HG03571 (cell line): ENCODE data around the gene SALL2.

Experiments used
- ATAC-seq: cut with Tn5 transposase; IDR thresholded peaks from one replicate; pipeline ENCODE4 v1.9.1; 2021; ENCODE audit not compliant: unreplicated experiment

Gene SALL2

DNA sequence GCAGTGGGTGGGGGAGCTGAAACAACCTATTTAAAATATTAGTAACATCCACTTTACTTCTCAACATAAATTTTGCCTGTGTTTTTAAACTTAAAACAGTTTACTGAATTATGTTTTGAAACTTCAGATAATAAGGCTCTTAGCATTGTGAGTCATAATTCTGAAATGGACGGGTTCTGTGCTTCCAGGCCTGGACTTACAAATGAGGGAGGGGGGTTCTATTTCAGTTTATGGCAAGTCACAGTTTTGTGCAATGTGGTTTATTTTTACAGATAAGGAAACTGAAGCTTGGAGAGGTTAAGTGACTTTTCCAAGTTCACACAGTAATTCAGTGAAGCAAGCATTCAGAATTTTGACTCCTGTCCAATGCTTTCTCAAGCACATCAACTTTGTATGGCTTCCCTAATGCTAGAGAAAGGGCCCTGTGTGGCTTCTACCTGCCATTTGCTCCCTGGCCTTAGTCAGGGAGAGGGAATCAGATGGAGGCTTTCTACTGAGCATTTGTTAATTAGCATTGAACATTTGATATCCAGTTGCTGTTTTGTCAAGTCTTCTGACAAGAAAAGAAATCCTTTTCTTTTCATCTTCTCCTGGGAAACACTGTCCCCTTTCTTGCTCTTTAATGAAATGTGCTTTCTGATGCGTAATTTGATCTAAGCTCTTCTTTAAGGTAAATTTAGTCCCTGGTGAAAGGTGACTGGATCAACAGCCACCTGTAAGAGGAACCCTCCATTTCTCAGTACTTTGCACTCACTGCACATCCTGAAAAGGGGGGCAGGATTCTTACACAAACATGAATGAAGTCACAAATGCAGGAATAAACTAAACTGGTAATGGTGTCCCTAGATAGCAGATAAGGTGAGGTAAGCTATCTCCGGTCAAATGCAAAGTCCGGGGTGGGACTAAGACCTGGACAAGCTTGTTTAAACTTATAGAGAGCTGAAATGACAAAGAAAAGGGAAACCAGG, 2.5 kb upstream of the SALL2 start:
- no peak for ATAC-seq

DNA sequence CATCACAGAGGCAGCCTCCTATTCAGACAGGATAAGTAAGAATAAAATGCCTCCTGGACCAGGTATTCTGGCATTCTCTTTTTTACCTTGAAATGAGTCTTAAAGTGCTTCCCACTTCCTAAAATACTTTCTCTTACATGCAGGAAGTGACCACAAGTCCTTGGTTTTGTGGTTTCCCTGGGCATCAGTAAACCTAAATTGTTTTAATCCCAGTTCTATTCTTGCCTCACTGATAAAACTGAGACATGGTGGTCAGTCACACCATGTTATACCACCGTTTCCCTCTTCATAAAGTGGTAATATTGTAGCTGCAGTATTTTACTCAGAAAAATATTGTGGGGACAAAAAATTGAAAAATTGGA, 1.2 kb upstream of the SALL2 start:
- ATAC-seq = no peak

DNA sequence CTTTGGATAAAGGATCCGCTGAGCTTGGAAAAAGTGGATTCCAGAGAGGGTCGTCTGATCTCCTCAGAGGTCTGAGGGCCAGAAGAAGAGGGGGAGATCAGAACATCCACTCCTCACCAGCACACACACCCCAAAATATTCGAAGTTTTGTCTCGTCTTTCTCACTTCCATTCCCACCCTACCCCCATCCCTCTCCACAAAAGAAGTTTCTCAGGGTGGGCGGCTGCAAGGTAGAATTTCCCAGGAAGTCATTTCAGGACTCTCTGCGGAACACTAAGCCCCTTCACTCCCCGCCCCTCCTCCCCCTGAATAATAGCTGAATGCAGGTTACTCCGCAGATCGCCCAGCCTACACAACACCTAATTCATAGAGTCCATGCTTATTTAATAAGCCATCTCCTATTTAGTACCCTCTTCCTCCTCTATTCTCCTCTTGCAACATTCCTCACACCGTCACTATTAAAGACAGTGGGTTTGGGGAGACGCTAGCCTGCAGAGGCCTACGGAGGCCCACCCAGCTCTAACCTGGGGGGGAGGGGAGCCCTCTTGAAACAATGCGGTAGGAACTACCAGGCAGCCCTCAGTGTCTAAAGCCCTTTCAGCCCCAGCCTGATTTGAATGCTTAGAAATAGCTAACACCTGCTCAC, 649 bp upstream of the SALL2 start:
- no peak for ATAC-seq

DNA sequence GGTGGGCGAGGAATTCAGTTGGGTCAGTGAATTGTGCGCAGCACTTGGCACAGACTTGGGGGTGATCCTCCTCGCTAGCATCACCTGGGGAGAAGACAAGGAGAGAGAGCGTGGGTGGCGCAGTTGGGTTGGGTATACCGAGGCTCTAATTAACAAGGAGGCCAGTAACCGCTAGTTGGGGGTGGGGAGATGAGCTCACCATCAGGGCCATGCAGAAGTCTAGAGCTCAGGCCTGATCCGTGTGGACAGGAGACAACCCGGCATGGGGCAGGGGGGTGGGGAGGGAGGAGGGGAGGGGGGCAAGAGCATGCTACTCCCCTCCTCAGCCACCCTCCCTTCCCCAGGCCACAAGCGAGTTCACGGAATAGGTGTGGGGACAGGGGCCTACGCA, 580 bp downstream of the SALL2 start:
- ATAC-seq = no peak

DNA sequence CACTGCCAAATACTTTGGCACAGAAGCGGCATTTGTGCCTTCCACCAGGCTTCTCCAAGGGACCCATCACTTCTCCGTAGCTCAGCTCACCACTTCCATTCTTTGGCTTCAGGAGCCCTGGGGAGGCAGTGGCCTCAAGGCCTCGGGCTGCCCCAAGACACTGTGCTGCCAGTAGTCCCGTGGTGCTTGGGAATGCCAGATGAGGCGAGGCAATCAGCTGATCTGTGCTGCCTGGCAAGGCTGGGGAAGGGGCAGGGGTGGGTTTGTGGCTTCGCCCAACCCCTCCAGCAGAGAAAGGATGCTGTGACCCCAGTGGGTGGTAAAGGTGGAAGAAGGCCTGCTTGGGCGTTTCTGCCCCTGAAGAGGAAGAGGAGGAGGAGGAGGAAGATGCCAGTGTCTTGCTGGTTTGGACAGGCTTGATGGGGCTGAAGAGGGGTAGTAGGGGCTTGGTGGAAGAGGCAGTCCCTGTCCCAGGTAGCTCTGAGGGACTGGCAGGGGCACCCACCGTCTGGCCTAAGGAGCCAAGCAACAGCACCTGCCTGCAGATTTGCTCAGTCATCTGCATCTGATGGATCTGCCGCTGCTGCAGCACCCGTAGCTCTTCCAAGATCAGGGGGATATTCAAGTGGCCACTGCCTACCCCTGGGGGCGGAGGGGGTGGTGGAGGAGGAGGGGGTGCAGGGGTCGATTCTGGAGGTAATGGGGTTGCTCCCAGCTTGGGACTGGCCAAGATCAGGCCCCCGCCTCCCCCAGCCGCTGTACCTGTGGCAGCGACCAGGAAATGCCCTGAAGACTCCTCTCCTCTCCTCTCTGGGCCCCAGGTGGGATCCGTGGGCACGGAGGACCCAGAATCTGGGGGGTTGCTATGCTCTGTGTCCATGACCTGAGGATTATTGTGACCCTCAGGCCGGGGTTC, 1.3 kb downstream of the SALL2 start:
- no peak for ATAC-seq

DNA sequence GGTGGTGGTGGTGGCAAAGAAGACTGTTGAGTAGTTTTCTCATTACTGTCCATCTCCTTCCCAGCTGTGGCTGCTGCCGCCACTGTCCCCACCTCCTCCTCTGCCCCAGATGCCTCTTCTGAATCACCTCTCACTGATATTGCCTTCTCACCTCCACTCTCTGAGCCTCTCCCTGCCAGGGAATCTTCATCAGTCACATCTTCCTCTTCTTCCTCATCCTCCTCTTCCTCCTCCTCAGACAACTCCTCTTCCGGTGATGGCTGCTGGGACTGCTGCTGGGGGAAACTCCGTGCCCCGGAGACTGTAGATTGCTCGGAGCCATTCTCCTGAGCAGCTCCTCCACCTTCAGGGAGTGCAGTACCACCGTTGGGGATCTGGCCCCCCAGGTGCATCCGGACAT, 2.9 kb downstream of the SALL2 start:
- ATAC-seq = no peak

DNA sequence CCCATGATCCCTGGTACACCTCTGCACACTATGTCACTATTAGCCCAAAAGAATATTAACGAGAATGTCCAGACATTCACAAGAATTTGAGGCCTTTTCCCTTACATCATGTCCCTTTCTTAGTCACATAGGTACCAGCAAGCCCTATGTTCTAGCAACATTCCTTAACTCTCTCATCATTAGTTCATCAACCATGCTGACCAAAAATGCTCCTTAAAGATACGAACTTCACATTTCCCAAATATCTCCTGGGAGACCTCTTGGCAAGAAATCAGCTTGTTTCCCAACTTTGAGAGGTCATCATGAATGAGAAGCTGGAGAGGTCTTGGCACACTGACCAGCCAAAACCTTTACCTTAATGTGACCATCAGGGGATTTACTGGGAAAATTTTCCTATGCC, 4.6 kb downstream of the SALL2 start:
- ATAC-seq = no peak

DNA sequence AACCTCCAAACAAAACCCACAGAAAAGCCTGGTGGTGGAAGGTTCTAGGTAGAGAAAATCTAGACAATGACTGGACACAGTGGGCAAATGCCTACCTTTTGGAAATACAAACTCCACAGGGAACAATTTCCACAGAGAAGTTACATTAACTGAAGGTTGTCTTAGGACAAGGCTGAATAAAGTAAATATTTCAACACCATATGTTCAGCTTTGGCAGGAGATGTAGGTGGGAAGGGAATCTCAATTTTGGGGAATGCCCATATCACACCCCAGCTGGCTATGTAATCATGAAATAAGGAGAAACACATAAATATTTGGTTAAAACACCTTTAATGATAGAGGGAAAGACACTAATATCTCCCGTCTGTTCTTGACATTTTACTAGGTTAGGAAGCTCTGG, 5.4 kb downstream of the SALL2 start:
- no peak for ATAC-seq

DNA sequence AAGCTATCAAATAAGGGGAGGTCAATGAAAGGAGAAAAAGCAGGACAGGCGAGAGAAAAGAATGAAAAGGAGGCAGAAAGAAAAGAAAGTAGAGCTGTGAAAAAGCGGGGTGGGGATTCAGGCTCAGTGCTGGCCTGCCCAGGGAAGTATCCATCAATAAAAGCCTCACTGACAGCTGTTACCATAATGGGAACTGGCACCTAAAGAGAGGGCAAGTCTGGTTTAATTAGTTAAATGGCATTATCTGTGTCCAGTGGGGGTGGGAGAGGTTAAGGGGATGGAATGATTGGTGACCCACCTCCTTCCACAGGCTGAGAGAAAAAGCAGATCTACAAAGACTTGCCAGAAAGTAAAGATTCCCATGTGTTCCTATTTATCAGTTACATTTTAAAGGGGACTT, 7.4 kb downstream of the SALL2 start:
- no peak for ATAC-seq

DNA sequence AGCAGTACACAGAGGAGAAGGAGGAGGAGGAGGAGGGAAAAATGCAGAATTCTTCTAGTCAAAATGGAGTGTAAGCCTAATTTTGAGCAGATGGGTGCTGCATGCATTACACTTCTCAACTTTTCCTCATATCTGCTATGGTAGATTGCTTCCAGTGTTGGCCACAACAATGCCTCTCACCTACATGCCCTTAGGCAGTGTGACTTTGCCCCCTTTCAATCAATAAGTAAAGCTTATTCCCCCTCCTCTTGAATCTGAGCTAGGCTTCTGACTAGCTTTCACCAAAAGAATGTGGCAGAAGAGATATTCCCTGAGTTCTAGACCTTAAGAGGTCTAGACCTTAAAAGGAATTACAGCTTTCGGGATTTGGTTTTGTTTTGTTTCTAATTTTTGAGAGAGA, 11.8 kb downstream of the SALL2 start:
- ATAC-seq = no peak

DNA sequence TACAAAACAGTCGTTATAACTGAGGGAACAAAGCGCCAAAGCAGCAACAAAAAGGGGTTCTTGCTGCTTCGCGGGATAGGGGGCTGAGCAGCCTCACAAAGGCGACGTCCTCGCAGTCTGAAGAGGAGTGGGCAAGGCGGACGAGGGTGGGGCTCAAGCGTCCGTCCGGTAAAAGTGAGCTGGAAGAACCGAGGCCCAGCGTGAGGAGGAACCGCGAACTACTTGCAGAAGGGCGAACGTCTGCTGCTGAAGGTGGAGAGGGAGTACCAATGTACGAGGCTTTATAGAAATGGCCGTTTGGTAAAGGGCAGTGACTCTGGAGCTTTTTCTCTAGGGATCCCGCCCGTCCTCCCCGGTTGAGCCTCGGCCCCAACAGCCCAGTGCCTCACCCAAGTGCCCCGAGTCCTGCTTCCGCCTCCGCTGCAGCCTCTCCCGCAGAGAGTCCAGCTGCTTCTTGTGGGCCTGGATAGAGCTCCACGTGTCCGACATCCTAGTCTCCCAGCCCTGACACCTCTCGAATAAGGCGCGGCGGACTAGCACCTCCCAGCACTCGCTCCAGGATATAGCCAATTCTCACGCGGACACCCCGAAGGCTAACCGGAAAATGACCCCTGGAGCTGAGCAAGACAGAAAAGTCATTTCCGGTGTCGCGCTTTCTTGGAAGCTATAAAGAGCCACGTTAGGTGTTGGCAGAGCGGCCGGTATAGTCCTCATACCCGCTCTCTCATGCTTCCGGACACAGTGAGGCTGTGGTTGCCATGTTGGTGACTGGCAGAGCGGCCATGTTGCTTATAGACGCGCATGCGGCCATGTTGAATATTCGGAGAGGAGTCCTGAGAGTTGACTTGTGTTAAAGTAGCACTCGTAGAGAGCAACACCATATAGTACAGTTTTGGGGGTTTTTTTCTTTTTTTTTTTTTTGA, 15.2 kb downstream of the SALL2 start, which contains the start of gene METTL3:
Gene METTL3 (minus strand): TSS at position 606 of the 923 bp plus-strand sequence. CDS start 117 bp downstream, at position 489.
- peak; percentile 99 for ATAC-seq

DNA sequence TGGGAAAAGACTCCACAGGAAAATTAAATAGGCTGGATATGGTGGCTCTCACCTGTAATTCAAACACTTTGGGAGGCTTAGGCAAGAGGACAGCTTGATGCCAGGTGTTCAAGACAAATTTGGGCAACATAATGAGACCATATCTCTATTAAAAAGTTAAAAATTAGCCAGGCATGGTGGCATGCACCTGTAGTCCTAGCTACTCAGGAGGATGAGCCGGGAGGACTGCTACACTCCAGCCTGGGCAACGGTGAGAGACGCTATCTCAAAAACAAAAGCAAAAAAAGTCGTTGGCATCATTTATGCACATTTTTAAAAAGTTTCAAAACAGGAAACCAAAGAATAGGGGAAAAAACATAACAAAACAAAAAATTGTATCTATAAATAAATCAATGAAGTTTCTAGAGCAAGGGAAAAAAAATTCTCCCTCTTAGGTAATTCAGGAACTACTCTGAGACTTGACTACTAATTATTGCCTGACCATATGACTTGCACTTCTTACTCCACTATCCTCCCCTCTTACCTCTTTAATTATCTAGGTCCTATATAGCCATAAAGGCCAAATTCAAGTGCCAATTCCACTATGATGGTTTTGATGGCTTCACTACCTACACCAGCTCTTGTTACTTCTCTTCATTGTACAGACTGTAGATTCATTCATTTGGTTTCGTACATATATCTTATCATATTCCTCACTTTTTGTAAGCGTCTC, 16.6 kb downstream of the SALL2 start:
- no peak for ATAC-seq

DNA sequence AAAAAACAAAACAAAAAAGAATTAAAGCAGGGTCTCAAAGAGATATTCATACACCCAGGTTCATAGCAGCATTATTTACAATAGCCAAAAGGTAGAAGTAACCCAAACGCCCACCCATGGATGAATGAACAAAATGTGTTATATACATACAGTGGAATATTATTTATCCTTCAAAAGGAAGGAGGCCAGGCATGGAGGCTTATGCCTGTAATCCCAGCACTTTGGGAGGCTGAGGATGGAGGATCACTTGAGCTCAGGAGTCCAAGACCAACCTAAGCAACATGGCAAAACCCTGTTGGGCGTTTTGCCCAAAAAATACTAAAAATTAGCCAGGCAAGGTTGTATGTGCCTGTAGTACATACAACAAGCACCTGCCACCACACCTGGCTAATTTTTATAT, 19.6 kb downstream of the SALL2 start:
- no peak for ATAC-seq

DNA sequence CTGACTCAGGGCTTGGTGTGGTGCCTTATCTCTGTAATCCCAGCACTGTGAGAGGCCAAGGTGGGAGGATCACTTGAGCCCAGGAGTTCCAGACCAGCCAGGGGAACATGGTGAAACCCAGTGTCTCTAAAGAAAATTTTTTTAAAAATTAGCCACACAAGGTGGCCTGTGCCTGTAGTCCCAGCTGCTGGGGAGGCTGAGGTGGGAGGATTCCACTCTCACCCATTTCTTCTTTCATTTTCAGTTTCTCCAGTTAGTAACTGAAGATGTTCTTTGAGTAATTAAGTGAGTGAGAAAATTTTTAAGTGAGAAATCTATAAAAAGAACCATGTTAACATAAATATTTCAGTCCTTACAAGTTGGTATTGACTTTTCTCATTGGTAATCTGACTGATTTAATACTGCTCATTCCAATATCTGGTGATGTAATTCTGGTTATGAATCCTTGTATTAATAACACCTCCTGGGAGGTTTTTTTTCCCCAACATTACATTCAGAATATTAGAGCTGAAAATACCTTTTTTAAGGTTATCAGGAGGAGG, 21.1 kb downstream of the SALL2 start:
- ATAC-seq = peak; percentile 56

DNA sequence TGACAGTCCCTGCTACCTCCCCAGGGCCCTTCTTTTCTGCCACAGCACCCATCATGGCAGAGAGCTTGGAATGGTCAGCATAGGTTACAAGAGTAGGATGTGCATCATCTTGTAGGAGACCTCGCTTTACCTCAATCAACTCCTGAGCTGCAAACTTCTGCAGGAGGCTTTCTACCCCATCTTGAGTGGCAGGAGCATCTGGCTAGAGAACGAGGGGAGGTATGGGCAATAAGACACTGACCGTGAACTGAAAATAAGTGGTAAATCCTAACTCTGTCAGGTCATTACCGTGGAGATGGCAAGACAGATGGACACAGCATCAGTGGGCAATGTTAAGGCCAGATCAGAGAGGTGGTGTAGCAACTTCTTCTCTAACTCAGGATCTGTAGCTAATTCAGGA, 22.8 kb downstream of the SALL2 start:
- no peak for ATAC-seq

DNA sequence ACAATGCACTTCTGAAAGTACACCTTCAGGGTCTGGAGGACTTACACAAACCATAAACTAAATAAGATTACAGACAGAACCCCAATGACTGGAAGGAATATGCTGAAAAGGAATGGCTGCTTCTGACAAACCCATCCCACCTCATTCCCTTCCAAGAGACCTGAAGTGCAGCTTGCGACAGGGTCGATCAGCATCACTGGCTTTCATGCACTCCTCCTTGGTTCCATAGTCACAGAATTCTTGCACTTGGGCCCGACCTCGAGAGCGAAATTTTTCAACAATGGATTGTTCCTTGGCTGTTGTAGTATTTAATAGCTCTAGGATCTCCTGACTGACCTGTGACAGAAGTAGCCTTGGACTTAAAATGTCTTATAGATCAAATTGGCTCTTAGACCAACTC, 24.6 kb downstream of the SALL2 start:
- no peak for ATAC-seq

DNA sequence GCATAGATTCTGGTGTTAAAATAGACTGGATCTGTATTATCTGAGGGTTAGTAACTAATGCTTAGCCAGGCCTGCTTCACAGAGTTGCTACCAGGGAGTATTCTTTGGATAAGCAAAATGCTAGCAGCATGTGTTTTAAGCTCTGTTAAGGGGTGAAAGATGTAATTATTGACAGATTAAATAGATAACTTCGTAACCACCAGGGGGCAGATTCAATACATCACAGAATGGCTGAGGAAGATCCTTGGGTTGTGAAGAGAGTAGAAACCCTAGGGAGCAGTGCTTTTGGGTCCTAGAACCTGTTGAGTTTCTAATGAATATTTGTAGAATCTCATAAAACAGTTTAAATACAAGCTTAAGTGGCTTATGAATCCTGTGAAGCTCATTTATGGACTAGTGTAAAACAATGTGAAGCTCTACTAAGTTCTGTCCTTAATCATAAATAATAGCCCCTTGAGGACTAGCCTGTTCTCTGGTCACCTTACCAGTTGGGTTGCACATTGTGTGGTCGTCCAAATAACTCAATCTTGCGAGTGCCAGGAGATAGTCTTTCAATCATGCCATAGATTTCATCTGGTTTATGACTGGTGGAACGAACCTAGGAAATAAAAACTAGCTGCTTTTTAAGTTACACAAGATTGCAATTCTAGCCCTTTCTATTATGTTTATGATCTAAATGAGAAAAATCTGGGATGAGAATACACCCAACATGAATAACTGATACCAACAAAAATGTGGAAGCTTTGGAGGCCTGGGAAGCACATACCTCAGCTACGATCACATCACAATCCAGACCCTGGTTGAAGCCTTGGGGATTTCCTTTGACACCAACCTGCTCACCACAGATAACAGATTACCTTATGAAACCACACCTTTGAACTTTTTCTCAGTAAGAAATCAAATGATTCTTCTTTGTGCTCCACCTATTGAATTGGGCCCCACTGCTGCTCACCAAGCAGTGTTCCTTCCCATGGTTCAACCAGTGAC, 27.3 kb downstream of the SALL2 start:
- ATAC-seq = no peak

DNA sequence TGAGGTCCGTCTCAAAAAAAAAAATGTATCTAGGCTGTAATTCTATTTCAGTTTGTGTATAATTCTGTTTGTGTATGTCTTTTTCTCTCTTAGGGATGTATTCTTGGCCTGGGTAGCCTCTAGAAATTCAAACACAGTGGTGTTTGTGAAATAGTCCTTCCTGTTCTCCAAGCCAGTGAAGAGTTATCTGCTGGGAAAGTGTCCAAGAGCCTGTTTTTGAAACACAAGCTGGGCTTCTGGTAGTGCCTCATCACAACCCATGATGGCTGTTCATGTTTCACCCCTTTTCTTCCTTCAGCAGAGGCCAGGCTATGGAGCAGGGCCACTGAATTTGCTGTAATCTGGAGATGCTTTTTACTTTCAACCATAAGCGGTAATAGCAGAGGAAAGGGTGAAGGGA, 29.7 kb downstream of the SALL2 start:
- no peak for ATAC-seq
